ENCODE results near the gene MAD1L1. TPM values are rescaled to one million over a fixed set of nuclear protein-coding genes. Genes with fewer than 3 reads are reported as not detected.
"Not testable (repeated sequence)": the region's sequence is repeated elsewhere in the genome, so short reads cannot be mapped to it uniquely, and the experiment has no call there.

Gene MAD1L1
- polyA plus RNA-seq, 4 donors = 23.4 to 29.0 (median 25.7) TPM

- DNase-seq (ENCODE audit: low read depth in 4 of 4, low spot score in 2 of 4) = no peak
These were observed 348.0 kb downstream of the MAD1L1 start for GRCh38 chr7:1884583-1885350.

- no peak for DNase-seq (ENCODE audit: low read depth in 4 of 4, low spot score in 2 of 4)
These were observed 348.7 kb downstream of the MAD1L1 start for GRCh38 chr7:1883834-1884582.

- no peak for DNase-seq (ENCODE audit: low read depth in 4 of 4, low spot score in 2 of 4)
These were observed 349.5 kb downstream of the MAD1L1 start for GRCh38 chr7:1883031-1883761.

- no peak for DNase-seq (ENCODE audit: low read depth in 4 of 4, low spot score in 2 of 4)
These were observed 350.3 kb downstream of the MAD1L1 start for GRCh38 chr7:1882451-1882850.

GRCh38 chr7:1881946-1882345 is 350.8 kb downstream of the MAD1L1 start:
- DNase-seq (ENCODE audit: low read depth in 4 of 4, low spot score in 2 of 4) = no peak

GRCh38 chr7:1876641-1877040 is 356.1 kb downstream of the MAD1L1 start:
- DNase-seq (ENCODE audit: low read depth in 4 of 4, low spot score in 2 of 4) = not testable (repeated sequence)

GRCh38 chr7:1875392-1876199 is 357.1 kb downstream of the MAD1L1 start:
- DNase-seq (ENCODE audit: low read depth in 4 of 4, low spot score in 2 of 4) = not testable (repeated sequence)

- DNase-seq (ENCODE audit: low read depth in 4 of 4, low spot score in 2 of 4) = not testable (repeated sequence)
These were observed 358.0 kb downstream of the MAD1L1 start for GRCh38 chr7:1874590-1875391.

GRCh38 chr7:1873857-1874589 is 358.7 kb downstream of the MAD1L1 start:
- no peak for DNase-seq (ENCODE audit: low read depth in 4 of 4, low spot score in 2 of 4)

- DNase-seq (ENCODE audit: low read depth in 4 of 4, low spot score in 2 of 4) = no peak
These were observed 359.3 kb downstream of the MAD1L1 start for GRCh38 chr7:1873421-1873820.

- no peak for DNase-seq (ENCODE audit: low read depth in 4 of 4, low spot score in 2 of 4)
These were observed 359.7 kb downstream of the MAD1L1 start for GRCh38 chr7:1873070-1873405.

- no peak for DNase-seq (ENCODE audit: low read depth in 4 of 4, low spot score in 2 of 4)
These were observed 360.3 kb downstream of the MAD1L1 start for GRCh38 chr7:1872191-1873069.

GRCh38 chr7:1869452-1870130 is 363.2 kb downstream of the MAD1L1 start:
- DNase-seq (ENCODE audit: low read depth in 4 of 4, low spot score in 2 of 4) = no peak

- no peak for DNase-seq (ENCODE audit: low read depth in 4 of 4, low spot score in 2 of 4)
These were observed 364.1 kb downstream of the MAD1L1 start for GRCh38 chr7:1868516-1869165.

- no peak for DNase-seq (ENCODE audit: low read depth in 4 of 4, low spot score in 2 of 4)
These were observed 365.1 kb downstream of the MAD1L1 start for GRCh38 chr7:1867370-1868260.

- DNase-seq (ENCODE audit: low read depth in 4 of 4, low spot score in 2 of 4) = no peak
These were observed 366.1 kb downstream of the MAD1L1 start for GRCh38 chr7:1866601-1867000.

Measured in left renal cortex interstitium (tissue), 4 donors.